NT2/D1 (cell line): ENCODE data around the gene PROM1.

Experiments used
- SUZ12 ChIP-seq: IDR thresholded peaks from 2 replicates; pipeline ENCODE4 v1.6.1; 2011; ENCODE audit not compliant: insufficient read length, insufficient read depth; ENCODE audit errors: extremely low read depth
- YY1 ChIP-seq: IDR thresholded peaks from 2 replicates; pipeline ENCODE4 v1.6.1; 2011; ENCODE audit not compliant: insufficient read length, insufficient read depth
- ZNF274 ChIP-seq: IDR thresholded peaks from 2 replicates; pipeline ENCODE4 v1.6.1; 2011; ENCODE audit warnings: mild to moderate bottlenecking, low read depth, low read length

DNA sequence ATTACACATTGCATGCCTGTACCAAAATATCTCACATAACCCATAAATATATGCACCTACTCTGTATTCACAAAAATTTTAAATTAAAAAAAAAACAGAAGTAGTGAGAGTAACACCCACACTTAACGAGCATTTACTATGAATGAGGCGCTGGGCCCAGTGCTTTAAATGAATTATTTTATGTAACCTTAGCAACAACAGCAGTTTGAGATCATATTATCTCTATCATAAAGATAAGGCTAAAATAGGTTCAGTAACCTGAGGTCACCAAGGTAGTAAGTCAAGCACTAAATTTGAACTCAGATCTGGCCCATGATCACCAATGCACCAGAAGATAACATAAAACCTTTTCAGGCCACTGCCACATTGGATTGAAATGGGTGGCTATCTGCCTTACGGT, 5.3 kb upstream of the PROM1 start:
- TF ChIP-seq ZNF274 (no peak), SUZ12 (no peak), YY1 (no peak)
